HepG2 (cell line): ENCODE results near the gene SURF2.

Source experiments
- BRCA1 ChIP-seq: sonication (generic); formaldehyde crosslinking; IDR thresholded peaks from 2 replicates; pipeline ENCODE4 v1.4.0; 2020; ENCODE audit warnings: missing genetic modification reagents
- DMAP1 ChIP-seq: IDR thresholded peaks from 2 replicates; pipeline ENCODE4 v1.6.1; 2016
- HOXA9 ChIP-seq: sonication (generic); formaldehyde crosslinking; IDR thresholded peaks from 2 replicates; pipeline ENCODE4 v1.8.1; 2022; ENCODE audit warnings: missing genetic modification reagents, mild to moderate bottlenecking, moderate library complexity, borderline replicate concordance
- MAZ ChIP-seq, 2 experiments: sonication (generic) in 1 of 2; formaldehyde crosslinking in 1 of 2; IDR thresholded peaks; 2 replicates each; pipeline versions ENCODE4 v1.5.0 to v1.6.1; 2012 to 2020; ENCODE audit warnings: low read depth in 2 of 2, mild to moderate bottlenecking in 2 of 2, borderline replicate concordance in 1 of 2, improper control_type of control experiment in 1 of 2, low read length in 1 of 2, missing genetic modification reagents in 1 of 2, moderate library complexity in 1 of 2
- POLR2AphosphoS5 ChIP-seq: IDR thresholded peaks from 2 replicates; pipeline ENCODE4 v1.6.1; 2012; ENCODE audit warnings: low read depth, low read length
- SIN3A ChIP-seq: IDR thresholded peaks from 2 replicates; pipeline ENCODE4 v1.6.1; 2011; ENCODE audit warnings: low read depth, mild to moderate bottlenecking, control low read depth, low read length, borderline replicate concordance
- ZNF562 ChIP-seq: sonication (generic); formaldehyde crosslinking; IDR thresholded peaks from 2 replicates; pipeline ENCODE4 v1.8.0; 2022; ENCODE audit warnings: missing genetic modification reagents, borderline replicate concordance
- ZNF747 ChIP-seq: sonication (generic); formaldehyde crosslinking; IDR thresholded peaks from 2 replicates; pipeline ENCODE4 v1.8.1; 2023; ENCODE audit warnings: missing genetic modification reagents, mild to moderate bottlenecking, borderline replicate concordance

GRCh38 chr9:133345596-133345995 lies 10.8 kb upstream of the SURF2 start:
- no peak for TF ChIP-seq POLR2AphosphoS5
- no peak for TF ChIP-seq SIN3A
- TF ChIP-seq MAZ (IDR thresholded peaks at IDR 0.05; ENCODE audit: borderline replicate concordance, low read depth, low read length), result no peak
- no peak for TF ChIP-seq MAZ (CRISPR knock-in tag; IDR thresholded peaks at IDR 0.05; ENCODE audit: low read depth)
- no peak for TF ChIP-seq DMAP1 (CRISPR knock-in tag)
- no peak for TF ChIP-seq BRCA1 (CRISPR knock-in tag)
- no peak for TF ChIP-seq ZNF747 (CRISPR knock-in tag)
- TF ChIP-seq HOXA9 (CRISPR knock-in tag), result no peak
- TF ChIP-seq ZNF562 (CRISPR knock-in tag), result no peak
